ENCODE data around the gene RUNDC1. TPM values are rescaled to one million over a fixed set of nuclear protein-coding genes. Genes with fewer than 3 reads are reported as not detected.

RUNDC1 gene
- total RNA-seq, 2 donors from 2014 or later: 9.9 to 11.1 TPM

GRCh38 chr17:43015579-43015978 is 35.2 kb downstream of the RUNDC1 start:
- Histone ChIP-seq H3K27ac (peak overlapping the region; percentile 64 to 75), H3K36me3 (peaks cover 28% of the 10 kb centered on the region), H3K9me3 (no peaks in the 10 kb centered on the region), H3K4me1 (peaks cover 0 to 90% of the 10 kb centered on the region in 2 donors), H3K27me3 (no peaks in the 10 kb centered on the region), H3K4me3 (no peak overlapping the region)
- peak; percentile 86 for DNase-seq (ENCODE audit: low spot score)
- no peak for TF ChIP-seq CTCF (IDR thresholded peaks at IDR 0.05)

- H3K36me3 ChIP-seq: peaks cover 28% of the 10 kb centered on the region
- H3K27me3 ChIP-seq: no peaks in the 10 kb centered on the region
- H3K4me3 ChIP-seq: no peak overlapping the region
- no peaks in the 10 kb centered on the region for H3K9me3 ChIP-seq
- DNase-seq (ENCODE audit: low spot score): no peak
- H3K4me1 ChIP-seq: peaks cover 0 to 89% of the 10 kb centered on the region in 2 donors
- H3K27ac ChIP-seq: peak overlapping the region; percentile 64 to 75
- no peak for TF ChIP-seq CTCF (IDR thresholded peaks at IDR 0.05)
Observed at GRCh38 chr17:43016216-43016615, 35.9 kb downstream of the RUNDC1 start.

- Histone ChIP-seq H3K4me3 (no peak overlapping the region), H3K27ac (peak overlapping the region; percentile 18 to 31), H3K36me3 (peaks cover 26% of the 10 kb centered on the region), H3K9me3 (no peaks in the 10 kb centered on the region), H3K27me3 (no peaks in the 10 kb centered on the region), H3K4me1 (peaks cover 0 to 76% of the 10 kb centered on the region in 2 donors)
- no peak for DNase-seq (ENCODE audit: low spot score)
- no peak for TF ChIP-seq CTCF (IDR thresholded peaks at IDR 0.05)
Observed at GRCh38 chr17:43018008-43018853, 37.9 kb downstream of the RUNDC1 start.

- Histone ChIP-seq H3K4me1 (peaks cover 0 to 69% of the 10 kb centered on the region in 2 donors), H3K36me3 (peaks cover 25% of the 10 kb centered on the region), H3K9me3 (no peaks in the 10 kb centered on the region), H3K4me3 (no peak overlapping the region), H3K27me3 (no peaks in the 10 kb centered on the region), H3K27ac (peak overlapping the region; percentile 91 to 96)
- DNase-seq (ENCODE audit: low spot score): no peak
- TF ChIP-seq CTCF (IDR thresholded peaks at IDR 0.05): no peak
Observed at GRCh38 chr17:43018932-43019331, 38.6 kb downstream of the RUNDC1 start.

GRCh38 chr17:43019418-43019817 is 39.1 kb downstream of the RUNDC1 start:
- TF ChIP-seq CTCF (IDR thresholded peaks at IDR 0.05): no peak
- H3K27ac ChIP-seq: peak overlapping the region; percentile 91 to 96
- H3K36me3 ChIP-seq: peaks cover 25% of the 10 kb centered on the region
- no peaks in the 10 kb centered on the region for H3K9me3 ChIP-seq
- no peak for DNase-seq (ENCODE audit: low spot score)
- no peaks in the 10 kb centered on the region for H3K27me3 ChIP-seq
- peaks cover 0 to 68% of the 10 kb centered on the region in 2 donors for H3K4me1 ChIP-seq
- peak overlapping the region in 1 of 2 donors; percentile 10 for H3K4me3 ChIP-seq
